Measurements from ENCODE around the gene THADA.

The THADA gene

DNA sequence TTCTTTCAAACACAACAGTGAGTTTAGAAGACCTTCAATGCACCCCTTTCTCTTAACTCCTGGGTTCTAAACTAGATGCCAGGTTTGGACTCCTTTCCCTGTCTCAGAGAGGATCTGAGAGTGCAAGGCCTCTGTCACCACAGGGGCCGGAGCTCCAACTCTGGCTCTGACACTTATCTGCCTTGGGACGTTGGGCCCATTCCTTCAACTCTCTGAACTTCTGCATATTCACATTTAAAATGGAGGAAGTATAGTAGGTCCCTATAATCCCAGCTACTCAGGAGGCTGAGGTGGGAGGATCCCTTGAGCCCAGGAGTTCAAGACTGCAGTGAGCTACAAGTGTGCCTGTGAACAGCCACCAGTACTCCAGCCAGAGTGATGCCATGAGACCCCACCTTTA lies 325.4 kb downstream of the THADA start:
- no peak for DNase-seq

DNA sequence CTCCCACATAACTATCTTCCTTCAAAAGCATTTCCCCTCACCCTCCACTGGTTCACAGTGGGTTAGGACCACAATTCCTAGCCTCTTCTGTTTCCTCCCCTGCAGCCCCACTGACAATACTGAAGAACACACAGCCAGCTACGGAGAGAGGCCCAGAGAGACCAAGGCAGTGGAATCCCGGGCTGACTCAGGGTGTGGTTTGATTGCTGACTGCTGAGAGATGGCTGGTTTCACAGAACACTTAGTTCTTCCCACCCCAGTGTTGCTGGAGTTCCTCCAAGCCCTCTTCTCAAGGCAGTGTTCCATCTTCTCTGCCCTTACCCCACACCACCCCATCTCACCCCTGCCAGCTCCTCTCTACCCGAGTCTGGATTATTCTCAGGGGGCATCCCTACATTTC lies 326.1 kb downstream of the THADA start:
- DNase-seq: peak; percentile 82

DNA sequence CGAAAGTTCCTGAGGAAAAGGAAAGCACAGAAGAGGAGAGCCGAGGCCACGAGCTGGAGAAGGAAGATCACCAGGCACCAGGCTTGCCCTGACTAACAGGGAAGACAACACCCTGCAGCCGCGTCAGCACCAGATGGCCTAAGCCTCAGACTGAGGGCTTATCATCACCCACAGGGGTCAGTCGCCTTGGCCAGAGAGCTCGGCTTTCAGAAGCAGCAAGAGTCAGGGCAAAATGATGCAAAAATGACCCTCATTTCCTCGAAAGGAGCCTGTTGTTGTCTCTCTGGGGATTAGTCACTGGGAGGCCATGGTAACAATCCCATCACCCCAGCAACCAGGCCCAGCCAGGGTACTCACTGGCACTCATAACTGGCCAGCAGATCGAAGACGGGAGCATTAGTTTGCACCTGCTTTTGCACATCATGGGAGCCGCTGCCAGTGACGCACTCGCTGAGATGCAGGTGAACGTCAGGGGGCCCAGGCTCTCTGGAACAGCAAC lies 326.7 kb downstream of the THADA start:
- peak; percentile 75 for DNase-seq

DNA sequence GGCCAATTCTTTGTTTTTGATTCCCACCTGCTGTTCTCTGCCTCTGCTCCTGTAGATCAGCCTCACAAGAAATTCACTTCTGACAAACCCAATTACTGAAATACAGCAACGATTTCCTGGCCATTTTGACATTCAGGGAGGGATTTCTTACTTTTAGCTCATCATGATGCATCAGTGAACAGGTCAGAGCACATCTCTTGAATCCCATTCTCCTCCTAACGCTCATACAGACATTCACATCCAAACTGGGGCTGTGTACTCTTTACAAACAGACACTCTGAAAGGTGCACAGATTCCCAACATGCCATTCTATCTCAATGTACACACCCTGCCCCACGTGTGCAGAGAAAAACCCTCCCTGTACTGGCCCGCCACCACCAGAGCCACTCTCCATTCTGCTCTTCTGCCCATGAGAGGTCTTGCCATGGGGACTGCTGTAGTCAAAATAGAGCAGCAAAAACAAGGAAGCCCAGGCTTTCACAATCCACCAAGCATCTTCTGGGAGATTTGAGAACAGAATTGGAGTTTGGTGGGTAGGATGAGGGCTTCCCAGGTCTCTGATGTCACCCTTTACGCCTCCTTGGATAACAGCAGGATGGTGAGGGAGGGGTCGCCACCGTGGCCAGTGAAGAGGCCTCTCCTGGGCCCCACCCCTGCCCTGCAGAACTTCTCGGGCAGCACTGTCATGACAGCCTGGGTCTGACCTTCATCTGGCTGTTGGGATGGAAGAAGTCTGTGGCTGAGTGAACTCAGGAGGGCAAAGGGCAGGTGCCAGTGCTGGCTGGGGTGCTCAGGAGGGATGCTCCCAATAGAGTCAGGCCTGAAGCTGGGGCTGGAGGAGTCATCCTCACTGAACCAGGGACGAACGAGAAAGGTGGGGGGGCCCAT lies 327.5 kb downstream of the THADA start:
- DNase-seq: no peak

DNA sequence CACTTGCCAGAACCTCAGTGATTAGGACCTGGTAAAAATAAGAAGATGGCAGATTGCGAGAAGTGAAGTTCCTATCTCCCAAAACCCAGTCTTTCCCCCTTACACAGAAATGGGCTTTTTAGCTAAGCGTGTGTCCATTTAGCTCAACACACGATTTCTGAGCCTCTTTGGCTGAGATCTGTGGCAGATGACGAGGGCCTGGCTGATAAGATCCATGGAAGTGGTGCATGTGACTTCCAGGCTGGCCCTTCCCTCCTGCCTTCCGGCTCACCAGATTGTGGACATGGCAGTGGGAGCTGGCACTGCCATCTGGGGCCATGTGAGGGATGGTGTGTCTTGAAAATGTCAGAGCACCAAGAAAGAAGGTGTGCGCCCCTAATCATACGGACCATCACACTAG lies 328.5 kb downstream of the THADA start:
- no peak for DNase-seq

DNA sequence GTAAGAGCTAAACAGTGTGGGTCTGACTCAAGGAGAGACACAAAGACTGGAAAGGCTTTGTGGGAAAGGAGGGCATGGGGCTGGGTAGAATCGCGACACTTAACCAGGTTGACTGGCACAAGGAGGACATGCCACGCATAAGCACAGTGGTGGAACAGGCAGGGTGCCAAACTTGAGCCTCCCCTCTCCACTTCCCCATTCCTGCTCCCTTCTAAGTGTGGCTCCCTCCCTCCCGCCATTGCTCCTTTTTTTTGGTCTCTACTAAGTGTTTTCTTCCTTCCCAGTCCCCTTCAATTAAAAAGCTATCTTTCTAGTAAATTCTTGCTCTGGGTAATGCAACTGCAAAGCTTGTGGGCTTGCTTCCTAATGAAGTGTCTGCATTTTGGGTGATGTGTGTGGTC lies 329.1 kb downstream of the THADA start:
- no peak for DNase-seq

DNA sequence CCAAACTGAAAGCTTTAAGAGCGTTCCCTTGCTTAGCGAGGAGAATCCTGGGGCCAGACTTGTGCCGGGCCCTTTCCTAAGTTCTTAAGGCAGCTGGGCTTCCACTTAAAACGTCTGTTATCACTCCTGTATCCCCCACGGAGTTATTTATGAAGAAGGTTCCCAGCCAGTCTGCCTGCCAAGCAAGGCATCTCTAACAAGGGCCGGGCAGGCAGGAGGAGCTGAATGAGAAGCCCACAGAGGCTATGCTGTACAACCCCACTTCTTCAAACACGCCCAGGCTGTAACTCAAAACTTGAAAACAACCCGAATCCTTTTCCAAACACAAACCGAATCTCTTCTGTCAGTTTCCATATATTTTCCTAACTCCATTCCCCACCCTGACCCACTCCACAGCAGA lies 330.4 kb downstream of the THADA start:
- DNase-seq: peak; percentile 56

DNA sequence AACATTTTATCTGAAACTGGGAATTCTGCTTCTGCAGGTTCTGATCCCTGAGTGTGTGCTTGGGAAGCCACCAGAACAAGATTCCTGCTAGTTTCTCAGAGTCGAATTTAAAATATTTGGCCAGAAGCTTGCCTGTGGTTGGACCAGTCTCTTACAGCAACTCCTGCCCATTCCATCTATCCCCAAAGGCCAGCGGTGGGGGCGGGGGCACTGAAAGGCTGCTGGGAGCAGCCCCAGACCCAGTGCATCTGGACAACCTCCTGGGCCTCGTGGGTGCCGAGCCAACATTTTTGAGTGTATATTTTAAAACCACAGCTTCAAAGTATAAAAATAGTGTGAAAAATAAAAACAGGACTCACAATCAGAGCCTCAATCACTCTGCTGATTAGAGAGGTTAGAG lies 330.8 kb downstream of the THADA start:
- DNase-seq: peak; percentile 76

DNA sequence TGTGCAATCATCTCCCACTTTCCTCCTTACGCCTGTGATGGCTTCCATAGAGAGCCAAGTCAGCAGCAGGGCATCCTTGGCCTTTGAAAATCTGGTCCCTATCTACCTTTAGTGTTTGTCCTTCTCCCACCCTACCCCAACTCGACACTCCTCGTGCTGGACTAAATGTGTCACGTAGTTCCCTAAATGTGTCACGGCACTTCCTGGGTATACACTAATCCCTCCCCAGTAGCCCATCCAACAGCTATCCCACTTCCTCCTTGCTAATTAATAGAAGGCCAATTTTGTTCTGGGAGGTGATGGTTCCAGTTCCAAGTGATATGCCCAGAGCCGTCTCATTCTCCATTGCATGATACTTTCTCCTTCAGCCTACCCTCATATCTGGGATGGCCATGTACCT lies 332.9 kb downstream of the THADA start:
- no peak for DNase-seq

DNA sequence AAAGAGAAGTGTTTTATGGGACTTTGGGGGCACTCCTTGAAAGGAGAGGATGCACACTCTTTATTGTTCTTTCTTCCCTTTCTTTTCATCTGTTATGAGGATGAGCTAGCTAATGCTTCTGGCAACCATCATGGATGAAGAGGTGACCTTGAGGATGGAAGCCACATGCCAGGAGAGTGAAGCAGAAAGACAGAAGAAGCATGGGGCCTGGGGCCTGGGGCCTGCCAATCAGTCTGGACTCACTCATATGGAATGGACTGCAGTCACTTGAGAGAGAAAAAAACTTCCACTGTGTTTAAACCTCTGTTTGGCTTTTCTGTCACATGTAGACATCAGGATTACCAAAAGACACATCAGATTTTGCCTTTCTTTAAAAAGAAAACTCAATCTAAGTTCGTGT lies 333.6 kb downstream of the THADA start:
- DNase-seq: no peak

DNA sequence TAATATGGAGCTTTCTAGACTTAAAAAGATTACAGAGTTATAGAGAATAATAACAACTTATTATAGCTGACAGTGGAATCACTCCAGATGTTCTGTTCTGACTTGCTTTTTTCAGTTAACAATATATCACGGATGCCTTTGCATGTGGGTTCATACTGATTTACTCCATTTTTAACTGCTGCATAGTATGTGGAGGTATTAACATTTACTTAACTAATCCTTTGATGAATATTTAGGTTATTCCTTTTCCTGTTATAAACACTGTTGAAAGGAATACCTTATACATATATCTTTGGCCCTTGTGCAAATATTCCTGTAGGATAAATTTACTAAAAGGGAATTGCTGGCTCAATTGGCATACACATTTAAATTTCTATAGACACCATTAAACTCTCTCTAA lies 336.3 kb downstream of the THADA start:
- DNase-seq: no peak

DNA sequence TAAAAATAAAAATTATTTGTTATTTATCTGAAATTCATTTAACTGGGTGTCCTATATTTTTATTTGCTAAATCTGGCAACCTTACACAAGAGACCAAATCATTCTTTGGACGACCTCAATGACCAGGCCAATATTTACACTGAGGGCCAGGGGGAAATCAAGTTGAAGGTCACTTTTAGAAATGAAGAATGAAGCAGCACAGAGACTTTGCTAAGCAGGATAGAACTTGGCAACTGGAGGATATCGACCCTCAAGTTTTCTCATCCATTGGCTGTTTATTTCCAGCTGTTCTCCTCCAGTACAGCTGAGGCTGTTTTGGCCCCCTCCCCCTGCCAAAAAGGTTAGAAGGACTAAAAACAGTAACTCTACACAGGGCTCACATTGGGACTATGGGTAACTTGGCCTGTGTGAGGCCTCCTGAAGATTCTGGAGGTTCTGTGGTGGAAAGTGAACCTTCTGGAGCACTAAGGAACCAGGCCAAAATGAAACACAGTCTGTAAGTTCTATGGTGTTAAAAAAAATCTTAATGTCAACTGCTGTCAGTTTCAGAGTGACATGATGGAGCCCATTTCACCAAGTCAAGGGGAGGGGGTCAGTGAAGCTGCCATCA lies 337.2 kb downstream of the THADA start:
- DNase-seq: no peak

DNA sequence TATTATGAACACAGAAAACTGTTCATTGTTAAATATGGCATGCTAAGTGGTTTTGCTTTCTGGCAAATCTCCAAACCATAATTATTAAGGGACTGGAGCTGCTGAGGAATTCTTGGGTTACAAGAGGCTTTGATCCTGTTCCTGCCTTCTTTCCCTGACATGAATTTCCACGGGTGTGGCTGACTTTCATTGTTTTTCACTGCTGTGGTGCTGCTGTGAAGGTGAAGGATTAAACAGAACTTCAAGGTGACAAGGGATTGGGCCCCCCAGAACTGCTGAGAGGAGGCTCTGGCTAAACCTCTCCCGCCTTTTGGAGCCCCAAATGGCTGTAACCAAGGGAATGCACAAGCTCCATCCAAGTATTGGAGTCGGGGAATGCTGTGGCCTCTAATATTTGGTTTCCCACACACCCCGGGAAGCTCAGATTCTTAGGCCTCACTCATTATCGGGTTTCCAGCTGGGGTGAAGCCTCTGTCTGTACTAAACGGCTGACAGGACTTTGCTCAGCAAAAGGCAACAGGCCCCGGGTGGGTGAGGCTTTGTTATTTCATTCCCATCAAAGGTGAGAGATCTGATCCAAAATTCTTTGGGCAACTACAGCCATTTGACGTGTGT lies 340.4 kb downstream of the THADA start:
- peak; percentile 69 for DNase-seq

DNA sequence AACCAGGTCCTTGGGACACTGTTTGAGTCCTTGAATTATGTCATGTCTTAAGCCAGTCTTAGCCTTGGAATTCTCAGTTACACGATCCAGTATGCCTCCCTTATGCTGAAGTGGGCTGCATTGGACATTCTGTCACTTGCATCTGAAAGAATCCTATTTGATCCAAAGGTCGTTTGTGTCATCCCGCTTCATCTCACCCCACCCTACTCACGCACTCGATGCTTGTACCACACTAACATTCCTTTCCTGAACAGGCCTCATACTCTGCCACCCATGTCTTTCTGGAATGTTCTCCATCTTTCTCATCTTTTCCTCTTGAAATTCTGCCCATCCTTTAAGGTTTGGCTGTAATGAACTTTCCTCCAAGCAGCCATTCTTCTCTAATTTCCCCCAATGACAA lies 341.5 kb downstream of the THADA start:
- no peak for DNase-seq

DNA sequence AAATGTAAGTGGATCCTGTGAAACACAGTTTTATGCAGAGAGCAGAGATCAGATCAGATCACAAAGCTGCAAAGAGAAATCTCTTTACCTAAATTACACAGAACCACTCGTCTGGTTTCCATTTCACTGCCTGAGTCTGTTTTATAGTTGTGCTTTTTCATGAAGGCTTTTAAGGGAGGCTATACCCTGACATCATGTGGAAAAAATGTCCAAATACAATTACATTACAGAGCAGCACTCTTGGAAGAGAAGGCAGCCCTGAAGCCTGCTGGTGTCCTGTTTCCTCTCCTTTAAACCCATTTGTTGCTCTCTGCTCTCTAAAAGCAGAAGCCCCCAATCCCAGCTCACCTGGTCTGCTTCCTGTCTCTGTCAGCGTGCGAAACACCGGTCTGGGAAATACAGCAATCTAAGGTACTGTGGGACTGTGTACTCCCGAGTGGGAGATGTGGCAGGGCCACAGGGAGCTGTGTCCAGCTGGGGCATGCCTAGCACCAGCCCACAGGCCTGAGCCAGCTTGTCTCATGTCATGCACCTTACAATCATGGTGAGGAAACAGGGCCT lies 344.6 kb downstream of the THADA start:
- DNase-seq: peak; percentile 81

DNA sequence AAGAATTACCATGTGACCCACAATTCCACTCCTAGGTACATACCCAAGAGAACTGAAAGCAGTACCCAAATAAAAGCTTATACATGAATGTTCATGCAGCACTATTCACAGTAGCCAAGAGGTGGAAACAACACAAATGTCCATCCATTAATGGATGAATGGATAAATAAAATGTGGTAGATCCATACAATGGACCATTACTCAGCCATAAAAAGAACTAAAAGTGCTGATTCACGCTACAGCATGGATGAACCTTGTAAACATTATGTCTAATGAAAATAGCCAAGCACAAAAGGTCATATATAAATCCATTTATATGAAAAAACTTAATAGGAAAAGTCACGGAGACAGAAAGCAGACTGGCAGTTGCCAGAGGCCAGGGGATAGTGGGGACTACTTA lies 345.8 kb downstream of the THADA start:
- DNase-seq: no peak

DNA sequence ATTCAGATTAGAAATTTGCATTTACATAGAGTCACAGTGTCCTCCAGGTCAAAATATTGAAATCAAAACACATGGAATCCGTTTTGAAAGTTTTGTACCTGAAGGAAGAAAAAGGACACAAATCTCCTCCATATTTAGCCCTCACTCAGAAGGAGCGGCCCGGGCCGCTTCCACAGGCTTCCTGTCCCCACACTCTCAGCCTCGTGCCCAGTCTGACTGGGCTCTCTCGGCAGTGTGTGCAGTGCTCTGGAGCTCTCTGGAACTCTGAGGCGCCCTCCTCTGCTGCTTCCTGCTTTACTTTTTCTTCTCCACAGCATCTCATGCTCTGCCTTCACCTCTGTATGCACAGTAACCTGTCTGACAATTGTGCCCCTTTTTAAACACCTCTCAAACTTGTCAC lies 347.2 kb downstream of the THADA start:
- no peak for DNase-seq

DNA sequence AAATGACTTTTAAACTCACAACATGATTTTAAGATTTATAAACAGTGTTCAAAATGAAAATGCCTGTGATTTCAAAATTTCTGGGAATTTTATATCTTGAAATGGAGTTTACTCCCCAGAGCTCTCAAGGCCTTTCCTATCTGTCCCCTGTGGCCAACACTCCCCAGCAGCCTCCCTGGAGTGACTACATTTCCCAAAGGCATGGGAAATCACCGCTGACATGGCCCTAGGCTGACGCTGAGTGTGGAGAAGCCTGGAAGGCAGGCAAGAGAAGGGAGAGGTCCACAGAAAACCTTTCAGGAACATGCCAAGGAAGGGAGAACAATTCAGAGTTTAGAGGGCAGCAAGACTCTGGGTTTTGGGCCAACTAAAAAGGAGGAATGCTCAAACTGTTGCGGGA lies 349.2 kb downstream of the THADA start:
- DNase-seq: no peak

DNA sequence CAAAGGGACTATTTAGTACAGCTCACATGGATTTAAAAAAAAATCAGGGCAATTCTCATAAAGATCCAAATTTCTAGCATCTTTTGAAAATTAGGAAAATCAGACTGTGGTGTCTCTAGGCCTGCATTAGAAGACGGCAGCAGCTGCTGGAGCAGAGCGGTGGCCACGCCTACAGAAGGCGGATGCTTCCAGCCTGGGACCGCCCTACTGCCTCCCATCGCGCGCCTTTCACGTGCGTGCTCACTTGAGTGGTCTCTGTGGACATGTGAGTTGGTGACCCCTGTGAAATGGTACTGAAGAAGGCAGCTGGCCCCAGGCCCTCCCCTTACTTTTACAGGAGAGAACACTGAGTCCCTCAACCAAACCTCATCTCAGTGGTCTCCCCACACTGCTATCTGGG lies 354.3 kb downstream of the THADA start:
- no peak for DNase-seq

DNA sequence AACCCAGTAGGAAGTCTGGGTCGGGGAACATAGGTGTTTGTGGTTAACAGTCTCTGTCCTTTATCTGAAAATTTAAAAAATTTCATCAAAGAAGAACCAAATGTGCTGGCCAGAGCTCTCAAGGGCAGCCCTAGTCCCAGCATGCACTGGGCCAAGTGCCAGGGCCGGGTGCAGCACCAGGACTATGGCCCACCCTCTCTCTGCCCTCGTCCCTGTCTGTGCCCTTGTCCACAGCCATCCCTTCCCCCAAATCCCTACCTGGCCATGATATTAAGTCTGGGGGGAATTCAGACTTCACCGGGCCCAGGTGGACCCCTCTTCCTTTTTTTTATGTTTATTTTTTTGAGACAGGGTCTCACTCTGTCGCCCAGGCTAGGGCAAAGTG lies 355.1 kb downstream of the THADA start:
- DNase-seq: no peak

DNA sequence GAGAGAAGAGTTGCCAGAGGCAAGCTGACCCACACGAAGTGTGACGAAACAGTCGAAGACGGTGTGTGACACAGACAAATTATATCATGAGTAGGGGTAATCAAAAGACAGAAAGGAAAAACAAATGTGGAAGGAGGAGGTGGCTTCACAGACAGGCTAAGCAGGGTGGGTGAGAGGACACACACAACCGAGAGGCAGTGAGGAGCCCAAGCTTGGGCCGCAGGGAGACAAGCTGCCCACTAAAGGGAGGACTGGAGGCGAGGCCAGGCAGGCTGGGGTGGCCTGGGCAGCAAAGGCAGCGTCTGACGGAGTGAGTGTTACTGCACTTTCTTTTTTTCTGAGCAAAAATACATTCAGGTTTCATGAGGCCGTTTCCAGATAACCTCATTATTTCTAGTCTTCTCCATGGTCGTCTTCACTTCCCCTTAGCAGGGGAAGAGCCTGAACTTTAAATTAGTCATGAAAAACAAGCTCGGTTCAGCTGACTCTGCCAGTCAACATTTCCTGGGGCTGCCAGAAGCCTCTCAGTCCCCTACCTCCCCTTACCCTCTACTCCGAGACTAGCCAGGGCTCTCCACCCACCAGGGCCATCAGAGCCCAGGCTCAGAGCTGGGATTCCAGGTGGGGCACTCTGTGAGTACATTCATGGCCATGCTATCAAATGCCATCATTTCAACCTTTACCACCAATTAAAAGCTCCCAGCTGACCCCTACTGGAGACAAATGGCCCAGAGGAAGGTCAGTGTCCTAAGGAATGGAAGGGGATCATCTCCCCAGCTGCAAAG lies 355.7 kb downstream of the THADA start:
- no peak for DNase-seq

DNA sequence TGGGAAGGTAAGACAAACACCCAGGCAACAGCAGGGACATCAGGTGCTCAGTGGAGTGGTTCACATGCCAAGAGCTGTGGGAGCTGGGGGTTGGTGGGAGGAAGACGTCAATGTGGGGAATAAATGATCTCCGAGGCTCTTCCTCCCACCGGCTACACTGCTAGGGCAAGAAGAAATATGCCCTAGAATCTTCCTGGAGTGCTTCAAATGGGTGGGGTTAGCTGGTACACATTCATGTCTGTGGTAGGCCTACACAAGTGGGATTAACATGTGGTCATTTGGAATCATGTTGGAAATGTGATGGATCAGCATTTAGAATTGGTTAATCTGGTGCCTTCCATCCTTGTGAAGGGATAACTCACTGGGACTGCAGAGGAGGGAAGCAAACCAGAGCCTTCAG lies 357.0 kb downstream of the THADA start:
- no peak for DNase-seq

DNA sequence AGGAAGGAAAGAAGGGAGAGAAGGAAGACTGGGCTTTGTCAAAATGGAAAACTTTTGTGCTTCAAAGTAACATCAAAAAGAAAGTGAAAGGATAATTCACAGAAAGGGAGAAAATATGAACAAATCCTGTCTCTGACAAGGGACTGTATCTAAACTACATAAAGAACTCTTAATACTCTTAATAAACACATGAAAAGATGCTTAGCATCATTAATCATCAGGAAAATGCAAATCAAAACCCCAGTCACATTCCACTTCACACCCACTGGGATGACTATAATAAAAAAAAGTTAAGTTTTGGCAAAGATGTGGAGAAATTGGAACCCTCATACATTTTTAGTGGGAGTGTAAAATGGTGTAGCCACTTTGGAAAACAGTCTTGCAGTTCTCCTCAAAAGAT lies 357.7 kb downstream of the THADA start:
- DNase-seq: peak; percentile 69
